K562 (cell line): ENCODE results near the gene FAM199X. TPM values are rescaled to one million over a fixed set of nuclear protein-coding genes. Genes with fewer than 3 reads are reported as not detected.

Experiments used
- ATAC-seq: fragments of 200-7000 bp; cut with Tn5 transposase; 3 replicates; pipeline ENCODE4 v1.9.1; 2020; ENCODE audit warnings: moderate library complexity
- BruUV-seq: library from RNA; stranded (reverse); fragments of 400-500 nt; replicated peaks from 2 replicates; lab custom pipeline; 2021; lab: Mats Ljungman, UMichigan
- CTCF ChIA-PET: fragments of 300-600 bp; formaldehyde crosslinking; extraction: SDS; loops from one replicate; lab custom pipeline; 2021; ENCODE audit warnings: low intra/inter-chr PET ratio; lab: Yijun Ruan, JAX
- POLR2A ChIA-PET: fragments of 300-600, 350-650 bp; sonication (Branson Sonifier 250); formaldehyde crosslinking; extraction: SDS; loops from one replicate; lab custom pipeline; 2021; ENCODE audit warnings: antibody characterized with exemption, inconsistent platforms; lab: Yijun Ruan, JAX
- DNase-seq, 4 experiments: peaks; one replicate each; pipeline versions ENCODE4 v3.0.0 to v3.0.0-alpha.2; 2011 to 2018; ENCODE audit warnings: low spot score in 3 of 4, mixed read lengths in 3 of 4; ENCODE audit errors: extremely low read depth in 1 of 4
- FAIRE-seq: peaks from 2 replicates; lab custom pipeline; 2011; peaks lifted over from hg19 to GRCh38; lab: Jason Lieb, UNC
- H2AFZ ChIP-seq: 2 replicates; pipeline ENCODE4 v1.6.0; 2011; ENCODE audit warnings: low read depth, low read length, control low read depth, inconsistent platforms
- H3K27ac ChIP-seq: fragments of 200-600 bp; 3 replicates; pipeline ENCODE4 v1.8.0; 2011; ENCODE audit warnings: low read depth, mild to moderate bottlenecking, control low read depth, inconsistent platforms, low read length, moderate library complexity, mixed read lengths; ENCODE audit errors: extremely low read depth
- H3K27me3 ChIP-seq, 2 experiments: fragments of 300-600 bp in 1 of 2; 2 replicates in 1 of 2; 3 replicates in 1 of 2; pipeline versions ENCODE4 v1.6.0 to v1.8.0; 2011; ENCODE audit warnings: inconsistent platforms in 2 of 2, low read length in 2 of 2, mild to moderate bottlenecking in 1 of 2, mixed read lengths in 1 of 2, moderate library complexity in 1 of 2; ENCODE audit not compliant: control insufficient read depth in 2 of 2, insufficient read depth in 2 of 2
- H3K36me3 ChIP-seq: fragments of 300-600 bp; 3 replicates; pipeline ENCODE4 v1.8.0; 2011; ENCODE audit warnings: mild to moderate bottlenecking, low read length, inconsistent platforms; ENCODE audit not compliant: control insufficient read depth, insufficient read depth
- H3K4me1 ChIP-seq, 2 experiments: fragments of 200-600 bp in 1 of 2; replicated peaks in 1 of 2; 2 replicates in 1 of 2; 3 replicates in 1 of 2; pipeline versions ENCODE4 v1.5.1 to v1.8.0; 2011; ENCODE audit warnings: inconsistent platforms in 2 of 2, low read length in 2 of 2, mild to moderate bottlenecking in 1 of 2, mixed read lengths in 1 of 2, moderate library complexity in 1 of 2; ENCODE audit not compliant: control insufficient read depth in 2 of 2, insufficient read depth in 2 of 2
- H3K4me2 ChIP-seq: 2 replicates; pipeline ENCODE4 v1.6.1; 2011; ENCODE audit warnings: low read length, control low read depth, inconsistent platforms, mixed read lengths; ENCODE audit not compliant: insufficient read depth
- H3K4me3 ChIP-seq: fragments of 200-600 bp; sonication (generic), shearing (Covaris generic); 2 replicates; pipeline ENCODE4 v1.5.1; 2016; ENCODE audit warnings: control low read depth, inconsistent platforms
- H3K79me2 ChIP-seq: fragments of 200-600 bp; 3 replicates; pipeline ENCODE4 v1.8.0; 2011; ENCODE audit warnings: low read length, inconsistent platforms; ENCODE audit not compliant: control insufficient read depth, insufficient read depth
- H3K9ac ChIP-seq, 2 experiments: 2 replicates each; pipeline versions ENCODE4 v1.6.0 to v1.6.1; 2011; ENCODE audit warnings: low read depth in 2 of 2, low read length in 2 of 2, control low read depth in 1 of 2, inconsistent platforms in 1 of 2, mild to moderate bottlenecking in 1 of 2, mixed read lengths in 1 of 2; ENCODE audit not compliant: insufficient read depth in 1 of 2
- H3K9me1 ChIP-seq: one replicate; pipeline ENCODE4 v1.6.0; 2011; ENCODE audit warnings: inconsistent platforms, mild to moderate bottlenecking, low read length, moderate library complexity; ENCODE audit not compliant: control insufficient read depth, insufficient read depth
- H3K9me3 ChIP-seq: replicated peaks from 2 replicates; pipeline ENCODE4 v1.5.1; 2011; ENCODE audit warnings: low read depth, low read length, inconsistent platforms; ENCODE audit not compliant: control insufficient read depth, insufficient read depth
- H4K20me1 ChIP-seq: replicated peaks from 2 replicates; pipeline ENCODE4 v1.6.1; 2011; ENCODE audit warnings: low read length, inconsistent platforms, mixed read lengths; ENCODE audit not compliant: control insufficient read depth, insufficient read depth
- CBX5 ChIP-seq: IDR thresholded peaks from 2 replicates; pipeline ENCODE4 v1.6.1; 2014; ENCODE audit warnings: low read depth, borderline replicate concordance
- HOMEZ ChIP-seq: fragments of 250-450 bp; sonication (Bioruptor Pico); IDR thresholded peaks from 2 replicates; pipeline ENCODE4 v1.4.0; 2020; ENCODE audit warnings: mild to moderate bottlenecking, moderate library complexity
- KAT2B ChIP-seq: IDR thresholded peaks from one replicate; pipeline ENCODE4 v1.6.1; 2012; ENCODE audit warnings: low read depth, mild to moderate bottlenecking, control low read depth, inconsistent platforms, low read length, moderate library complexity
- NCOR1 ChIP-seq: fragments of 450-650 bp; IDR thresholded peaks from 2 replicates; pipeline ENCODE4 v1.6.1; 2016; ENCODE audit warnings: mild to moderate bottlenecking, moderate library complexity
- SNAPC5 ChIP-seq: fragments of 250-450 bp; sonication (Bioruptor Pico); IDR thresholded peaks from 2 replicates; pipeline ENCODE4 v1.8.0; 2021; ENCODE audit warnings: moderate library complexity, mild to moderate bottlenecking, inconsistent platforms
- TAL1 ChIP-seq: fragments of 450-650 bp; IDR thresholded peaks from 2 replicates; pipeline ENCODE4 v1.6.1; 2016; ENCODE audit warnings: mild to moderate bottlenecking
- TEAD4 ChIP-seq, 2 experiments: sonication (generic) in 1 of 2; formaldehyde crosslinking in 1 of 2; IDR thresholded peaks; 2 replicates each; pipeline versions ENCODE4 v1.6.1 to v1.8.0; 2012 to 2022; ENCODE audit warnings: borderline replicate concordance in 1 of 2, inconsistent platforms in 1 of 2, low read length in 1 of 2, mild to moderate bottlenecking in 1 of 2, missing genetic modification reagents in 1 of 2
- ZFP1 ChIP-seq: fragments of 450-650 bp; formaldehyde crosslinking; IDR thresholded peaks from 2 replicates; pipeline ENCODE4 v1.4.0; 2020; ENCODE audit warnings: mild to moderate bottlenecking, mixed read lengths
- ZMIZ1 ChIP-seq, 2 experiments: fragments of 150-350 bp in 1 of 2; IDR thresholded peaks; 2 replicates each; pipeline ENCODE4 v1.6.1; 2012 to 2016; ENCODE audit warnings: low read depth in 2 of 2, low read length in 2 of 2, mild to moderate bottlenecking in 1 of 2, moderate library complexity in 1 of 2
- ZNF124 ChIP-seq: sonication (generic); formaldehyde crosslinking; IDR thresholded peaks from 2 replicates; pipeline ENCODE4 v1.8.1; 2022; ENCODE audit warnings: missing genetic modification reagents
- ZNF184 ChIP-seq: sonication (generic); formaldehyde crosslinking; IDR thresholded peaks from 2 replicates; pipeline ENCODE4 v1.5.0; 2020; ENCODE audit warnings: missing genetic modification reagents
- WGBS: fragments of 100-300 bp; shearing (Covaris generic); methylation state at CpG from one replicate; pipeline ENCODE4 v1.1.6; 2016; ENCODE audit warnings: low coverage, mixed read lengths; ENCODE audit not compliant: insufficient coverage; ENCODE audit errors: missing lambda C conversion rate; 5-methylcytosine and 5-hydroxymethylcytosine counted together
- in situ Hi-C: fragments of 300-500 bp; cut with MboI; formaldehyde crosslinking; loops from 4 replicates; pipeline ENCODE4 v1.15.0; 2018; ENCODE audit warnings: inconsistent platforms, mixed read lengths
- intact Hi-C: fragments of 100-400 bp; cut with micrococcal nuclease; formaldehyde crosslinking; loops from 2 replicates; pipeline ENCODE4 v1.14.2; 2022
- polyA plus RNA-seq, 8 experiments: library from polyadenylated mRNA; depleted of rRNA in 4 of 8; stranded (reverse) in 5 of 8; unstranded in 3 of 8; fragments of >200 nt; fragmentation: Nextera tagmentation in 2 of 8; fragmentation: Illumina TruSeq in 1 of 8; extraction: Ambion mirVana in 2 of 8; extraction: Trizol in 1 of 8; gene quantifications; 2 replicates each; pipeline versions ENCODE4 v1.2.1 to v1.2.3, GENCODE V29; 2011 to 2014; ENCODE audit warnings: inconsistent platforms in 1 of 8, missing spikeins in 1 of 8
- total RNA-seq, 7 experiments: library from RNA; depleted of rRNA in 6 of 7; stranded (reverse); fragments of >200 nt in 6 of 7; fragmentation: Illumina TruSeq in 2 of 7; extraction: Trizol in 2 of 7; gene quantifications; 2 replicates each; pipeline versions ENCODE4 v1.2.1 to v1.2.3, GENCODE V29; 2011 to 2021; ENCODE audit warnings: low replicate concordance in 1 of 7
- TF ChIP-seq, protein P1 (sequence below): fragments of 250-450 bp; sonication (Bioruptor Pico); IDR thresholded peaks from 2 replicates; pipeline ENCODE4 v1.5.0; 2020; ENCODE audit warnings: mild to moderate bottlenecking
- TF ChIP-seq, protein P2 (sequence below): fragments of 250-450 bp; sonication (Bioruptor Pico); IDR thresholded peaks from 2 replicates; pipeline ENCODE4 v1.5.0; 2021

Gene FAM199X
- total and polyA plus RNA-seq, 9 of the 15 experiments (the other 6 are each of a cell fraction or from before 2014, with no cell fraction given), result 4.6 to 22.2 (median 13.7) TPM

GRCh38 chrX:104168127-104168526, 1.9 kb downstream of the FAM199X start:
- no peak overlapping the region for H2AFZ ChIP-seq
- H3K9me1 ChIP-seq, result no peaks in the 10 kb centered on the region
- WGBS, result 0% methylated on average over 1 of the region's 1 CpG
- intact Hi-C loops, result loop anchor here (10.0 kb wide), 1 partner anchor 483 kb away; the partner anchor contains the start of gene MORF4L2
- peak overlapping the region; percentile 81; the same call in 1 of the 2 replicates for H3K4me2 ChIP-seq
- peaks cover 8% of the 10 kb centered on the region; the same call in 1 of the 2 replicates for H4K20me1 ChIP-seq
- FAIRE-seq, result no peak
- DNase-seq, result no peak
- H3K79me2 ChIP-seq, result peaks cover 62% of the 10 kb centered on the region
- ChIA-PET POLR2A (no interaction called here), CTCF (no interaction called here)
- no peak overlapping the region for H3K27ac ChIP-seq
- H3K36me3 ChIP-seq, result peaks cover 18% of the 10 kb centered on the region; the same call in 1 of the 3 replicates
- BruUV-seq, result TSS peak; percentile 41
- no peaks in the 10 kb centered on the region for H3K9me3 ChIP-seq
- no peaks in the 10 kb centered on the region for H3K27me3 ChIP-seq
- H3K4me1 ChIP-seq, result peaks cover 4 to 7% of the 10 kb centered on the region in 2 experiments; a peak in 4 of 5 replicates
- peak overlapping the region; percentile 83; the same call in 1 of the 2 replicates for H3K4me3 ChIP-seq
- TF ChIP-seq ZNF124 (CRISPR knock-in tag) (no peak), ZNF184 (CRISPR knock-in tag) (no peak), HOMEZ (no peak), SNAPC5 (CRISPR knock-in tag) (no peak), TAL1 (no peak), ZMIZ1 (IDR thresholded peaks at IDR 0.05; ENCODE audit: low read depth in 2 of 2, low read length in 2 of 2) (no peak), CBX5 (no peak), ZFP1 (CRISPR knock-in tag) (no peak), KAT2B (no peak), TEAD4 (IDR thresholded peaks at IDR 0.05; ENCODE audit: low read length) (no peak), TEAD4 (CRISPR knock-in tag; IDR thresholded peaks at IDR 0.05; ENCODE audit: borderline replicate concordance) (no peak), NCOR1 (no peak)
- TF ChIP-seq, protein P1, sequence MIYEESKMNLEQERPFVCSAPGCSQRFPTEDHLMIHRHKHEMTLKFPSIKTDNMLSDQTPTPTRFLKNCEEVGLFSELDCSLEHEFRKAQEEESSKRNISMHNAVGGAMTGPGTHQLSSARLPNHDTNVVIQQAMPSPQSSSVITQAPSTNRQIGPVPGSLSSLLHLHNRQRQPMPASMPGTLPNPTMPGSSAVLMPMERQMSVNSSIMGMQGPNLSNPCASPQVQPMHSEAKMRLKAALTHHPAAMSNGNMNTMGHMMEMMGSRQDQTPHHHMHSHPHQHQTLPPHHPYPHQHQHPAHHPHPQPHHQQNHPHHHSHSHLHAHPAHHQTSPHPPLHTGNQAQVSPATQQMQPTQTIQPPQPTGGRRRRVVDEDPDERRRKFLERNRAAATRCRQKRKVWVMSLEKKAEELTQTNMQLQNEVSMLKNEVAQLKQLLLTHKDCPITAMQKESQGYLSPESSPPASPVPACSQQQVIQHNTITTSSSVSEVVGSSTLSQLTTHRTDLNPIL (CRISPR knock-in tag), result no peak
- TF ChIP-seq, protein P2, sequence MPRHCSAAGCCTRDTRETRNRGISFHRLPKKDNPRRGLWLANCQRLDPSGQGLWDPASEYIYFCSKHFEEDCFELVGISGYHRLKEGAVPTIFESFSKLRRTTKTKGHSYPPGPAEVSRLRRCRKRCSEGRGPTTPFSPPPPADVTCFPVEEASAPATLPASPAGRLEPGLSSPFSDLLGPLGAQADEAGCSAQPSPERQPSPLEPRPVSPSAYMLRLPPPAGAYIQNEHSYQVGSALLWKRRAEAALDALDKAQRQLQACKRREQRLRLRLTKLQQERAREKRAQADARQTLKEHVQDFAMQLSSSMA (CRISPR knock-in tag), result no peak
- H3K9ac ChIP-seq, result peak overlapping the region in 1 of 2 experiments; percentile 79; a peak in 2 of 4 replicates
- ATAC-seq, result no peak
- in situ Hi-C loops, result no loop called here
